Measurements from ENCODE around the gene TAF15. TPM values are rescaled to one million over a fixed set of nuclear protein-coding genes. Genes with fewer than 3 reads are reported as not detected.

The TAF15 gene
- total and polyA plus RNA-seq, 12 donors, result 56.1 to 158 (median 130) TPM

DNA sequence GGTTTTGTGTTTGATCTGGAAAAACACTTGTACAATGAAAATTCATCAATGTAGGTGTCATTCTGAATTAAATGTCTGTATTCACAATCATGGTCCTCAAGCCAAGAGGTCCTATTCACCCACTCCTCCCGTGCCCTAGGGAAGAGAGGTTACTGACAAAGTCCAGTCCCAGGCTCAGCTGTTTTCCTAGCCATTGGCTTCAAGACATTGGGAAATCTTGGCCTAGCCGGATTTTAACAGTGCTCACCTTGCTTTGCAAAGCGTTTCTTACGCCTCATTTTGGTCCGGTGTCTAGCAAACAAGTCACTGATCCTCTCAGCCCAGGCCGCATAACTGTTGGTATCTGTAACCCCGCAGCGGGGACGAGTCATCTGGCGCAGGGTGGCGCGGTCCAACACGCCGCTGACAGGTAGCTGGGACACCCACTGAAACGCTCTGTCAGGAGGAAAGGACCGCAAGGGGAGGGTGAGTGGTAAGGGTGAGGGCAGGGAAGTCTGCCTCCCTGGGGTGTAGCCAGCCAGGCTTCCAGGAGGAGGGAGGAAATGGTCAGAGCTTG, 30.6 kb upstream of the TAF15 start:
- ATAC-seq (no peak), DNase-seq (no peak)
- H3K27ac ChIP-seq, result no peak overlapping the region
- peaks cover 10 to 44% (median 29%) of the 10 kb centered on the region in 9 donors for H3K4me1 ChIP-seq
- no peaks in the 10 kb centered on the region for H3K9me3 ChIP-seq
- no peak overlapping the region for H3K4me3 ChIP-seq
- TF ChIP-seq, protein P1, sequence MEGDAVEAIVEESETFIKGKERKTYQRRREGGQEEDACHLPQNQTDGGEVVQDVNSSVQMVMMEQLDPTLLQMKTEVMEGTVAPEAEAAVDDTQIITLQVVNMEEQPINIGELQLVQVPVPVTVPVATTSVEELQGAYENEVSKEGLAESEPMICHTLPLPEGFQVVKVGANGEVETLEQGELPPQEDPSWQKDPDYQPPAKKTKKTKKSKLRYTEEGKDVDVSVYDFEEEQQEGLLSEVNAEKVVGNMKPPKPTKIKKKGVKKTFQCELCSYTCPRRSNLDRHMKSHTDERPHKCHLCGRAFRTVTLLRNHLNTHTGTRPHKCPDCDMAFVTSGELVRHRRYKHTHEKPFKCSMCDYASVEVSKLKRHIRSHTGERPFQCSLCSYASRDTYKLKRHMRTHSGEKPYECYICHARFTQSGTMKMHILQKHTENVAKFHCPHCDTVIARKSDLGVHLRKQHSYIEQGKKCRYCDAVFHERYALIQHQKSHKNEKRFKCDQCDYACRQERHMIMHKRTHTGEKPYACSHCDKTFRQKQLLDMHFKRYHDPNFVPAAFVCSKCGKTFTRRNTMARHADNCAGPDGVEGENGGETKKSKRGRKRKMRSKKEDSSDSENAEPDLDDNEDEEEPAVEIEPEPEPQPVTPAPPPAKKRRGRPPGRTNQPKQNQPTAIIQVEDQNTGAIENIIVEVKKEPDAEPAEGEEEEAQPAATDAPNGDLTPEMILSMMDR (IDR thresholded peaks at IDR 0.05), result no peak
- H3K27me3 ChIP-seq, result peaks cover 0 to 3% (median 0%) of the 10 kb centered on the region in 7 donors
- H3K36me3 ChIP-seq, result no peaks in the 10 kb centered on the region
- 87 to 90% methylated on average over 16 of the region's 16 CpGs for WGBS, 2 donors
- intact Hi-C loops (cut with DNase I), result no loop called here

DNA sequence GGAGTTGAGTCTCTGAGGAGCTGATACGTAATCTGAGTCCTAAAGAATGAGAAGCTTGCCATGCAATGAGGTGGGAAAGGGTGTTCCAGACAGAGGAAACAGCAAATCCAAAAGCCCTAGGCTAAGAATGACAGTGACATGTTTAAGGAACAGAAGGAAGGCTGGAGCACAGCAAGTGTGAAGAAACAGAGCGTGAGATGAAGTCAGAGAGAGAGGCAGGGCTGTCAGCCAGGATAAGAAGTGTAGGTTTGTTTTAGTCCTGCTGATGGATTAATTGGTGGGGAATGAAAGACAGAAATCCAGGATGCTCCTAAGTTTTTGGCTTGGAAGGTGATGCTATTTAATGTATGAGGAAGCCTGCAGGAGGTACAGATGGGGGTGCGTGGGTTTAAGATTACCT, 28.3 kb upstream of the TAF15 start:
- Histone ChIP-seq H3K4me1 (peaks cover 9 to 32% (median 16%) of the 10 kb centered on the region in 9 donors), H3K36me3 (no peaks in the 10 kb centered on the region), H3K27me3 (peaks cover 0 to 3% (median 0%) of the 10 kb centered on the region in 7 donors), H3K4me3 (no peak overlapping the region), H3K27ac (no peak overlapping the region), H3K9me3 (no peaks in the 10 kb centered on the region)
- WGBS, 2 donors, result 75 to 77% methylated on average over 3 of the region's 3 CpGs
- DNase-seq (no peak), ATAC-seq (no peak)
- TF ChIP-seq, protein P1 (IDR thresholded peaks at IDR 0.05), result no peak
- intact Hi-C loops (cut with DNase I), result no loop called here

DNA sequence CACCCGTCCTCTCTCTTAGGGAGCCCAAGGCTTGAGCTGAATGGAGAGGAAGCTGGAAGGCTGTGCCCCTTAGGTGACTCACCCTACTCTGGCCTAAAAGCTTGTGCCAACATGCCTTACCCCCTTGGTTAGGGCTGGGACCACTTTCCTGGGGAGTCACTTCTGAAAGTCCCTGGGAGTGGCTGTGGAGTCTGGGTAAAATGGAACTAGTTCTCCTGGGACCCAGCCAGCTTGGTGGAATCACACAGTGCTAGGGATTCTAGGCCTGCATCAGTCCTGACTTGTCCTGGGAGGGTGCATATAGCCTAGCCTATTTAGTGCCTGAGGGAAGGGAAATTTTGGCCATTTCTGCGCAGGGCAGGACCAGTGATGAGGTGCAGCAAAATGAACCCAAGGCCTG, 24.4 kb upstream of the TAF15 start:
- Histone ChIP-seq H3K27me3 (peaks cover 0 to 3% (median 0%) of the 10 kb centered on the region in 7 donors), H3K4me3 (no peak overlapping the region), H3K27ac (no peak overlapping the region), H3K36me3 (no peaks in the 10 kb centered on the region), H3K4me1 (peaks cover 9 to 33% (median 13%) of the 10 kb centered on the region in 9 donors), H3K9me3 (no peaks in the 10 kb centered on the region)
- no peak for DNase-seq
- ATAC-seq, result no peak
- 94 to 97% methylated on average over 2 of the region's 2 CpGs for WGBS, 2 donors
- TF ChIP-seq, protein P1 (IDR thresholded peaks at IDR 0.05), result no peak
- intact Hi-C loops (cut with DNase I), result no loop called here

DNA sequence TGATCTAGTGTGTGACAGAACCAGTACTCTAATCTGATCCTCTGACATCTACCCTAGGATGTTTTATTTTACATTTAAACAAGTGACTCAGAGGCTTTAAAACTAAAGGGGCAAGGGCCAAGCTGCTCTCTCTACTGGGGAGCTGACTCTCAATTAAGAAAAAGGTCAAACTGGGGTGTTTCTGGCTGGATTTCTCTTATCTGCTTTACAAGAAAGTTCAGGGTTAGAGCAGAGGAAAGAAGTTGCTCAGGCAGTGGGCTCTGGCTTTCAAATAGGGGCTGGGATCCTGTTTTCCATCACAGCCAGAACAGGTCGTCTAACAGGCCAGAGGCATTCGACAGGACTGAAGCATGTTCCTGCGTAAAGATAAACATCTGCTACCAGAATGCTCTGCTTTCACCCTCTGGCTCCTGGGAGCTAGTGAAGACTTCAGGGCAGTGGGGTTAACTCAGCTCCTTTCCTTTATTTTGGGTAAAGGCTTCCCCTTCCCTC, 22.3 kb upstream of the TAF15 start:
- H3K36me3 ChIP-seq, result no peaks in the 10 kb centered on the region
- TF ChIP-seq, protein P1 (IDR thresholded peaks at IDR 0.05), result no peak
- no peak overlapping the region for H3K27ac ChIP-seq
- H3K27me3 ChIP-seq, result no peaks in the 10 kb centered on the region
- H3K4me1 ChIP-seq, result peaks cover 9 to 33% (median 13%) of the 10 kb centered on the region in 9 donors
- DNase-seq, result no peak
- H3K9me3 ChIP-seq, result peaks cover 0 to 4% (median 0%) of the 10 kb centered on the region in 11 donors
- H3K4me3 ChIP-seq, result no peak overlapping the region
- 29 to 38% methylated on average over 3 of the region's 3 CpGs for WGBS, 2 donors
- intact Hi-C loops (cut with DNase I), result no loop called here
- no peak for ATAC-seq

Data from heart right ventricle (tissue), 16 donors.